Neural cell (in vitro differentiated cells): Measurements from ENCODE around the gene SECISBP2. TPM values are rescaled to one million over a fixed set of nuclear protein-coding genes. Genes with fewer than 3 reads are reported as not detected.

Experiments used
- H2AFZ ChIP-seq: fragments of 200-600, 300-800 bp; sonication (generic), shearing (Covaris generic); 2 replicates; pipeline ENCODE4 v1.6.0; 2014; ENCODE audit warnings: low read depth, mild to moderate bottlenecking, antibody characterized with exemption, low read length, moderate library complexity
- H3F3A ChIP-seq: fragments of 200-600 bp; shearing (Covaris generic); 2 replicates; pipeline ENCODE4 v1.6.1; 2016; ENCODE audit warnings: mild to moderate bottlenecking, moderate library complexity, mixed read lengths, antibody characterized with exemption, low read length; ENCODE audit not compliant: insufficient read depth, poor library complexity, severe bottlenecking
- H3K27ac ChIP-seq: fragments of 200-600, 300-800 bp; sonication (generic), shearing (Covaris generic); 2 replicates; pipeline ENCODE4 v1.5.1; 2014; ENCODE audit warnings: mild to moderate bottlenecking, low read length, moderate library complexity
- H3K27me3 ChIP-seq: fragments of 300-800, 200-600 bp; sonication (generic), shearing (Covaris generic); 2 replicates; pipeline ENCODE4 v1.6.0; 2014; ENCODE audit warnings: mild to moderate bottlenecking, low read depth, low read length, moderate library complexity; ENCODE audit not compliant: insufficient read depth
- H3K36me3 ChIP-seq: fragments of 300-800, 200-600 bp; sonication (generic), shearing (Covaris generic); 2 replicates; pipeline ENCODE4 v1.5.1; 2014; ENCODE audit warnings: mild to moderate bottlenecking, antibody characterized with exemption, low read length, moderate library complexity; ENCODE audit not compliant: insufficient read depth
- H3K4me2 ChIP-seq: fragments of 300-800, 200-600 bp; sonication (generic), shearing (Covaris generic); 2 replicates; pipeline ENCODE4 v1.6.0; 2014; ENCODE audit warnings: mild to moderate bottlenecking, low read length
- H3K4me3 ChIP-seq: fragments of 300-800, 200-600 bp; sonication (generic), shearing (Covaris generic); 2 replicates; pipeline ENCODE4 v1.5.1; 2014; ENCODE audit warnings: mild to moderate bottlenecking, low read length, moderate library complexity
- H3K79me2 ChIP-seq: fragments of 200-600 bp; shearing (Covaris generic); replicated peaks from 2 replicates; pipeline ENCODE4 v1.6.0; 2014; ENCODE audit warnings: mild to moderate bottlenecking, low read length, moderate library complexity; ENCODE audit not compliant: insufficient read depth
- H3K9ac ChIP-seq: fragments of 300-800, 200-600 bp; sonication (generic), shearing (Covaris generic); 2 replicates; pipeline ENCODE4 v1.6.1; 2016; ENCODE audit warnings: mild to moderate bottlenecking, low read length, mixed read lengths
- H3K9me2 ChIP-seq: fragments of 200-600 bp; shearing (Covaris generic); 2 replicates; pipeline ENCODE4 v1.6.1; 2016; ENCODE audit warnings: mild to moderate bottlenecking, low read length, mixed read lengths; ENCODE audit not compliant: insufficient read depth
- H3K9me3 ChIP-seq: fragments of 200-600, 300-800 bp; sonication (generic), shearing (Covaris generic); 2 replicates; pipeline ENCODE4 v1.6.1; 2016; ENCODE audit warnings: mild to moderate bottlenecking, mixed run types, low read length, moderate library complexity, mixed read lengths
- H4K20me1 ChIP-seq: fragments of 200-600 bp; shearing (Covaris generic); 2 replicates; pipeline ENCODE4 v1.6.1; 2016; ENCODE audit warnings: mild to moderate bottlenecking, mixed run types; ENCODE audit not compliant: insufficient read depth
- CTCF ChIP-seq: fragments of 450-650 bp; IDR thresholded peaks from 2 replicates; pipeline ENCODE4 v1.5.1; 2014; ENCODE audit warnings: antibody characterized with exemption, mild to moderate bottlenecking, moderate library complexity; ENCODE audit not compliant: poor library complexity, severe bottlenecking
- EP300 ChIP-seq: fragments of 450-650 bp; conservative IDR thresholded peaks from 2 replicates; pipeline ENCODE4 v1.6.1; 2014; ENCODE audit warnings: antibody characterized with exemption, mild to moderate bottlenecking, moderate library complexity; ENCODE audit not compliant: poor library complexity, severe bottlenecking
- EZH2 ChIP-seq: fragments of 200-600, 300-800 bp; shearing (Covaris generic), sonication (generic); IDR thresholded peaks from 2 replicates; pipeline ENCODE4 v1.6.1; 2014; ENCODE audit warnings: antibody characterized with exemption, low read length, borderline replicate concordance, mild to moderate bottlenecking; ENCODE audit not compliant: insufficient read depth, poor library complexity, severe bottlenecking
- MXI1 ChIP-seq: fragments of 450-650 bp; conservative IDR thresholded peaks from 2 replicates; pipeline ENCODE4 v1.6.1; 2014; ENCODE audit warnings: antibody characterized with exemption, mild to moderate bottlenecking; ENCODE audit not compliant: poor library complexity, severe bottlenecking
- POLR2AphosphoS5 ChIP-seq: IDR thresholded peaks from 2 replicates; pipeline ENCODE4 v1.6.1; 2012
- RAD21 ChIP-seq: fragments of 450-650 bp; conservative IDR thresholded peaks from 2 replicates; pipeline ENCODE4 v1.6.1; 2014; ENCODE audit warnings: antibody characterized with exemption, mild to moderate bottlenecking, moderate library complexity
- REST ChIP-seq: IDR thresholded peaks from 2 replicates; pipeline ENCODE4 v1.6.1; 2012; ENCODE audit warnings: borderline replicate concordance
- TAF1 ChIP-seq: IDR thresholded peaks from 2 replicates; pipeline ENCODE4 v1.6.1; 2012; ENCODE audit warnings: low read depth
- polyA plus RNA-seq: library from polyadenylated mRNA; depleted of rRNA; stranded (reverse); fragments of >200 nt; gene quantifications from 2 replicates; pipeline ENCODE4 v1.2.3, GENCODE V29; 2014

Gene SECISBP2
- polyA plus RNA-seq, 1 donor from 2014 or later, result 121 TPM

- Histone ChIP-seq H3K4me2 (no peak overlapping the region), H3K4me3 (no peak overlapping the region), H3K9me2 (no peaks in the 10 kb centered on the region), H3K9me3 (no peaks in the 10 kb centered on the region), H3K9ac (no peak overlapping the region), H2AFZ (no peak overlapping the region), H3F3A (no peaks in the 10 kb centered on the region), H3K27me3 (no peaks in the 10 kb centered on the region), H3K36me3 (peaks cover 24% of the 10 kb centered on the region), H3K79me2 (no peaks in the 10 kb centered on the region), H3K27ac (no peak overlapping the region), H4K20me1 (no peaks in the 10 kb centered on the region)
- TF ChIP-seq REST (no peak), RAD21 (no peak)
These were observed 28.4 kb downstream of the SECISBP2 start for GRCh38 chr9:89346696-89347095.

- no peak for TF ChIP-seq MXI1
- TF ChIP-seq RAD21, result no peak
- no peak overlapping the region for H3K4me2 ChIP-seq
- H3K9me2 ChIP-seq, result no peaks in the 10 kb centered on the region
- no peaks in the 10 kb centered on the region for H3K79me2 ChIP-seq
- no peaks in the 10 kb centered on the region for H3F3A ChIP-seq
- no peaks in the 10 kb centered on the region for H3K9me3 ChIP-seq
- no peak overlapping the region for H3K4me3 ChIP-seq
- H3K27ac ChIP-seq, result no peak overlapping the region
- H3K27me3 ChIP-seq, result no peaks in the 10 kb centered on the region
- H3K9ac ChIP-seq, result no peak overlapping the region
- H2AFZ ChIP-seq, result no peak overlapping the region
- H3K36me3 ChIP-seq, result peaks cover 21% of the 10 kb centered on the region
- H4K20me1 ChIP-seq, result no peaks in the 10 kb centered on the region
These were observed 29.4 kb downstream of the SECISBP2 start for GRCh38 chr9:89347651-89348050.

- no peaks in the 10 kb centered on the region for H3F3A ChIP-seq
- H3K4me3 ChIP-seq, result no peak overlapping the region
- H3K9me2 ChIP-seq, result no peaks in the 10 kb centered on the region
- no peak overlapping the region for H3K4me2 ChIP-seq
- TF ChIP-seq RAD21 (no peak), TAF1 (no peak), EP300 (no peak), EZH2 (no peak), MXI1 (no peak), REST (no peak), POLR2AphosphoS5 (no peak), CTCF (no peak)
- H3K79me2 ChIP-seq, result no peaks in the 10 kb centered on the region
- H3K27ac ChIP-seq, result no peak overlapping the region
- H4K20me1 ChIP-seq, result no peaks in the 10 kb centered on the region
- H3K27me3 ChIP-seq, result no peaks in the 10 kb centered on the region
- peaks cover 21% of the 10 kb centered on the region for H3K36me3 ChIP-seq
- no peak overlapping the region for H2AFZ ChIP-seq
- H3K9me3 ChIP-seq, result no peaks in the 10 kb centered on the region
- no peak overlapping the region for H3K9ac ChIP-seq
These were observed 31.3 kb downstream of the SECISBP2 start for GRCh38 chr9:89349607-89350006.
